ENCODE measurements around the gene SERTM1.
A peak's percentile ranks its signal among the peaks of the same experiment; 100 is the strongest.

Gene SERTM1

DNA sequence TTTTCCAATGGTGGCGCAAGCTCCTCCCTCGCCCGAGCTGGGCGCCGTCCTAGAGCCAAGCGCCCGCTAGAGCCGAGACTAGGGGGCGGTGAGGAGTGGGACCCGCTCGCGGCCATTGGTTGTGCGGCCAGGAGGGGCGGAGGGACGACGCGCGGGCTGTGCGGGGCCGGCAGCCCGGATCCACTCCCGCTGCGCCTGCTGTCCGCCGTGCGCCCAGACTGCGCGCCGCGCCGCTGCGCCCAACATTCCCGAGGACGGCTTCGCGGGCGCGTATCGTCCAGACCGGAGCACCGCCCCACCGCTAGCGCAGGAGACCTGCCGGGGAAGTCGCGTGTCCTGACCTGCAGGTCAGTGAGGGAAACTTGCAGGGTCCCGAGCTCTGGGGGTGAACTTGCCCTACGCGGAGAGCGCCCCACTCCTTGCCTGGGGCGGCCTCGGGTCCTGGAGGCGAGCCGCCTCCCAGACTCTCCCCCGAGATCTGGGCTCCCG, at the start of gene SERTM1:
Gene SERTM1, plus strand, starts transcription at position 183 of the 489 bp plus-strand sequence. CDS start 21,059 bp downstream, outside the sequence.
- DNase-seq: peak; percentile 50 to 79

DNA sequence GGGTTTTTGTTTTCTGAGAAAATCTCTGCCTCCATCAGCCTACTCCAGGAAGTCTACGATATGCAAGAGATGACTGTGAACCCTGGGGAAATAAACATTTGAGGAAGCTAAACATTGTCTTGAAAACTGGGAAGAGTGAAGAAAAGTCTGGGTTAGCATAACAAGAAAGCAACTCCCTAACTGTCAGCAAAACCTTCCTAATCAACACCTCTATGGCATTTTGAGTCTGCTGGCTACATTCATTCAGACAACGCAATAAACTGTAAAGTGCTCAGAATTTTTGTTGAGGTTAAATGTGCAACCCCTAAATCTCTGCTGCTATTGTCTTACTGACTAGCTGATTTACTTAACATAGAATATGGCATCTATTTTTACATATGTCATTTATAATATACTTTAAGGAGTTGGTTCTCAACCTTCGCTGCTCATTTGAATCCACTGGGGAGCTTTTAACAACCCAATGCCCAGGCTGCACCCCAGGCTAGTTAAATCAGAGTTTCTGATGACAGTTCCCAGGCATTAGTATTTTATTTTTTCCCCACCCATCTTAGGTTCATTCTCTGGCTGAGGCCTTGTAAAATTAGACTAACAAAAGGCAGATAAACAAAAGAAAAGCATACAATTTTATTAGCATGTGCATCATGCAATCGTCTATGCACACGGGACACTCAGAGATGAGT, 45.3 kb upstream of the SERTM1 start:
- no peak for DNase-seq

DNA sequence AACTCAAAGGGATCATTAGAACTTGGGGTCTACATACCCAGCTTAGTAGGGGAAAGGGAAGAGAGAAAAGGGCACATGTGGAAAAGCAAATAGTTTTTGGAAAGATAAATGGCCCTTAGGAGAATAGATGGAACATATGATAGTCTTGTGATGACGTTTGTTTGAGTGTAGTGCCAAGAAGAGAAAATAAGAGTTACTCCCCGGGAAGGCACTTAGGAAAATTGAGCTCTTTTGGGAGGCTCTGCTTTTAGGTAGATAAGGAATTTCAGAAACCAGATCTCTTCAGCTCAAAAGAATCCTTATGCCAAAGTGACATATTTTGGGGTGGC, 44.8 kb upstream of the SERTM1 start:
- no peak for DNase-seq

DNA sequence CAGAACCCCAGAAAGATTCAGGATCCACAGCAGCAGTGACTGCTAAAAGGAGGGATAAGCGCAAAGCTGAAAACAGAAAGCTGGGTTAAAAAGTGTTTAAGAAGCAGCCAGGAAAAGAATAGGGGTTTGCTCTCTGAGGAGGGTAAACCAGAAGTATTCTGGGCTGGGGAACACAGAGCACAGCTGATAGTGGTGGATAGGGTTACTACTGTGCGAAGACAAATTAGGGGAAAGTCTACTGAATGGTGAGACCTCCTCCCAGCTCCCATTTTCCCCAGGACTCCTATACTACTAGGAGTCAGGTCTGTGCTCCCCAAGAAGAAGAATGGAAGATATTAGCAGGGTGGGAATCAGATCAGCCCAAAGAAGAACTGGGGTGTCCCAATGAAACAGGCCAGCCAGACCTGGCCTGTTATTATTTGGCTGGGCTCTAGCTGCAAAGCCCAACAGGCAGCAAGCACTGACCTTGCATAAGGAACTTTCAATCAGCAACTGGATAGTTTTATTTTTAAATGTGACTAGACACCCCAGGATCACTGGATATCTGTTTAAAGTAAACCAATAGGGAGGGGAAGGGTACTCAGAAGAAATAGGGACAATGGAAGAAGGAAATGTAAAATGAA, 43.5 kb upstream of the SERTM1 start:
- no peak for DNase-seq

DNA sequence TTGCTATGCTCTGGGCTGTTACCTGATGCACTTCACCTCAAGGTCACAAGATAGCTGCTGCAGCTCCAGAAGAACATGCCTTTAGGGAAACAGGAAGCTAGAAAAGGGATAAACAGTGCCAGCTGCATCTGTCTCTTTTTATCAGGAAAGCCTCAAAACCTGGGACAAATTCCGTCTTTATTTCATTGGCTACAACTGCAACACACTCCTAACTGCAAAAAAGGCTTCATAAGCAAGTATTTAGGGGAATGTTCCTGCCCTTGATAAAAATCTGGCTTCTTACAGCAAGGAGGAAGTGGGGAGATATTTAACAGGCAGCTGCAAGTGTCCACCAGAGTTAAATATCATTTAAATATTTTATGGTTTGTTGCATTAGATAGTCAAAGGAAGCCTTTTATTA, 34.2 kb upstream of the SERTM1 start:
- DNase-seq: no peak

DNA sequence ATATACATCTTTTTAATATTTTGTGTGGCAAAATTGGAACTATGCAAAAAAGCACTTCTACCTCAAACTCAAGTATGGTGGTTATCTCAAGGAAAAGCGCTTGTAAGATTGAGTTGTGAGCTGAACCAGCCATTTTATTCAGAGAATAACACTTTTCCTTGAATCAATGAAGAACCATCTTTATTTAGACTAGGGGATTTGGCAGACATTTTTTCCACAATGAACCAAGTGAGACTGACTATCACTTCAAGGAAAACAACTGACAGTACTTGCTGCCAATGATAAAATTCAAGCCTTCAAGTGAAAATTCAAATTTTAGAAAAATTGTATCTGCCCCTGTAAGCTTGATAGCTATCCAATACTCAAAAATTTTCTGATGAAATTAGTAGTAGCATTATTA, 23.2 kb upstream of the SERTM1 start:
- no peak for DNase-seq

DNA sequence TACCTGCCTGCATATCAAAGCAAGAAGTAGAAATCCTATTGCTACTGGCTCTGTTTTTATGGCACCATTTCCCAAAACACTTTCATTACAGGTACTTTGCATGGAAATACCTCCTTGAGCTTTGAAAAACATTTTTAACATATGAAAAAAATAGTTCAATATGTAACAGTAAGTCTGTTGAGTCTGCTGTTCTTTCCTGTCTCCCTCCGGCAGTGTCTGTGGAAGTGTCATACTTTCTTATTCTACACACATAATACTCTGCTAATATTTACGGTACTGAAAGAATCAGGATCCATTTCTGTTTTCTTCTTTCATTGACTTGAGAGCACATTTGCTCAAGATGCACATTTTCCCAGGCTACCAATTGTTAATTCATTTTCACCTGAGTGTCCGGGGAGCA, 8.2 kb upstream of the SERTM1 start:
- no peak for DNase-seq

DNA sequence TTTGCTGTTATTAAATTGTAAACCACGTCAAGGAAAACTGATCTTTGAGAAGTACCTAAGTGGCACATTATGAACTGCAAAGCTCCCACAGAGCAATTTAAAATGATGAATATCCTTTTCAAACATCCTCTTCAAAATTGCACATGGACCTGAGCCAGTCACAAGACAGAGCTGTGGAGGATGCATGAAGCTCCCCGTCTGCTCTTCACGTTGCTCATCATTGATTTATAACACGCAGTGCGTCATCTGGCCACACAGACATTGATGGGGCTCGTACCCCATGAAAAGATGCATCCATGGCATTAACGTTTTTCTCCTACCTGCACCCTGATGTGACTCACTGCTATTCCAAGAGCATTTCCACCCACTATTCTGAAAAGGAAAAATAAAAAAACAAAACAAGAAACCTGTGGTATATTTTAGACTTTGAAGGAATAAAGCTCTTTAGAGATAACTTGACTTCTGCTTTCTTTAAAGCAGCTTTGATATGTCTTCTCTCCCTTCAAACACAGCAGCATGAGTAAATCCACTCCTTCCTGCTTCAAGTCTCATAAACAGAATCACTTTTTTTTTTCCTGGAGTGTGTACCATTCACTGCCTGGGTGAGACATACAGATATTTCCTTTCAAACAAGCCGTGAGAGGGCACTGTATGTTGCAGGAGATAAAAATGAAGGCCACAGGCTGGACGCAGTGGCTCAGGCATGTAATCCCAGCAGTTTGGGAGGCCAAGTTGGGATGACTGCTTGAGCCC, 7.2 kb upstream of the SERTM1 start:
- no peak for DNase-seq

DNA sequence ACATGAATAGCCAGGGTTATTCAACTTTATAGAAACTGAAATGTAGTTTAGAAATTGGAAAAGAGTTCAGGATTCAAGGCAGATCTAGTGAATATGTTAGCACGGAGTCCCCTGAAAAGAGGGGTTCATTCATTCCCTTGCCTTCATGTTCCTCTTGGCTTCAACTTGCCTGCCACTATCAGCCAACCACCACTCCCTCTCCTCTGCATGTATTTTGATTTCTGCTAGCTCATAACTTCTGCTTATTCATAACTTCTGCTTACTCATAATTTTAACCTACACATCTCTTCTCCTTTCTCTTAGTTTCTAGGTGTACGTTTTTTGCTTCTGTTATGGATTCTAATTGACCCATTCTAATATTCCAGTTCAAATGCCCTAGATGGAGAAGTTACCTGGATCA, 5.5 kb upstream of the SERTM1 start:
- no peak for DNase-seq

DNA sequence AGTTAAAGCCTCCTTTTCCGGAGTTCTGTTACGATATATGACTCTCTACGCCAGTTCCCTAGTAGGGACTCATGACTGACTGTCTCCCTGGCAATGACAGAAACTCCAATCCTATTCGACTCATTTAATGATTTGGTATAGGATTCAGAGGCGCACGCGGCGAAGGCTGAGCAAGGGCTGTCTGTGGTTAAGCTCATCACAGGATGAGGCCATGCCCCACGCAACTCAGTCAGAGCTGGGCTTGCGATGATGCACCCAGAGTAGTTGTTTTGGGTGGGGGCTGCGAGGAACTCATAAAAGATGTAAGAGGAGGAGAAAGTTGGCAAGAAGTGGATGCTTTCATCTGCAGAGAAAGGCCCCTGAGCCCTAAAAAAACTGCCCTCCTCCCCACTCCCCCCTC, 468 bp upstream of the SERTM1 start:
- DNase-seq: no peak

DNA sequence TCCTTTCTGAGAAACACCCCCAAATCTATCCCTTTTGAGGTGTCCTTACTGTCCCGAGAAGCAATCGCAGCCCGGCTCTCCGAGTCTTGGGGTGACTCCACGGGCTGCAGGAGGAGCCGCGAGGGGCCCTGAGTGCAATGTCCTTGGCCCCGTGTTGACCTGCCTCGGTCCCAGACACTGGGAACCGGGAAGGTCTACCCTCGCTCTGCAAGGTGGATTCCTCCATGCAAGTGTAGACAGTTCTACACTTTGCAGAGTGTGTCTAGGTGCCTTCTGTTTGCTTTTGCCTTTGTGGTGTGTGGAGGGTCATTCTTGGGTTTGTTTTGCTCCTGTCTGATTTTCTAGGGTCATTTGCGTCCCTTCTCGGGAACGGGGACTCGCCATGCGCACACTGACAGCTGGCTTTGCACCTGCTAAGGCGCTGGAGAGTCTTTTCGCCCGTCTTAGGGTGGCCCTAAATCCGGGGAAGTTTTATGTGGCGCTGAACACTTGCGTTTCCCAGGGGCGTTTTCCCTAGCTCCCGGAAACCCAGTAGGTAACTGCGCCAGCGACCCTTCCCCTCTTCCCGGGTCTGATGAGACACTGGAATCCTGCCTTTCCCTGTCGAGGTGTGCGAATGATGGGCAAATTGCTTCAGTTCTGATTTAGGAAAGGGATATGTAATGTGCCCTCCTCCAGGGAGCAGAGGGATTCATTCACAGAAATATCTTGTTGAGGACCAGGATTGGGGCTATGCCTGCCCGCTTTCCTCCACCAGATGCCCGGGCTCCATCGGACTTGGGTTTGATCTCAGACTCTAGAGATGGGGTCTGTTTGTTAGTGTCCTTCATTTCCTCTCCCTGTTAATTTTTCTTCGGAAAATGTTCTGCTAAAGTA, 755 bp downstream of the SERTM1 start:
- peak; percentile 12 to 54 for DNase-seq

DNA sequence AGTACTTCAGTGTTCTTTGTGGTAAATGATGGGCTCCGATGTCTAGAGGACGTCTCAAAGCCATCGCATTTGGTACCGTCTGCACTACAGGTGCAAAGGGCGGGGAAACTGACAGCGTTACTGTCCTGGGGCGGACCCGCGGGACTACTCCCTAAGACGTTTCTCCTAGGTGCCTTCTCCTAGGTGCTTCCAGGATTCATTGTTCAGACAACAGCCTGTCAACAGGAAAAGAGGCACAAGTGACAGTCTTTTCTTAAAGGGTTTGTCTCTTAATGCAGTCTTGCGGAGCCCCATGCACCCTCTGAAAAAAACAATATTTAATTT, 1.4 kb downstream of the SERTM1 start:
- no peak for DNase-seq

DNA sequence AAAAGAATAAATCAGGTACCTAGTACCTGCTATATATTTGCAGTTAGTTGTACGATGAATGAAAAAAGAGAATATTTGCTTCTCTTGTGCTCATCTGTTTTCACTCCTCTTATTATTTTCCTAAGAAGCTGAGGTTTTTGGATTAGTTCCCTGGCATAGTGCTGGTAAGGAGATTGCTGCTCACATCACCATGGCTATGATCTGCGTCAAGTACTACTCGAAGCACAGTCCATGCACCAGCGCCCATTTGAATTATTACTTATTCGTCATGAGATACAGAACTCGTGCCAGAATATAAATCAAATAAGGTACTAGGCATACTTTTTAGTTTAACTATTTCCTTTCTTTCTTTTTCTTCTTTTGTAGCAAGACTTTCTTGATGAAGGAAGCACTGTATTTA, 7.1 kb downstream of the SERTM1 start:
- peak in 1 of 2 experiments; percentile 8 for DNase-seq

DNA sequence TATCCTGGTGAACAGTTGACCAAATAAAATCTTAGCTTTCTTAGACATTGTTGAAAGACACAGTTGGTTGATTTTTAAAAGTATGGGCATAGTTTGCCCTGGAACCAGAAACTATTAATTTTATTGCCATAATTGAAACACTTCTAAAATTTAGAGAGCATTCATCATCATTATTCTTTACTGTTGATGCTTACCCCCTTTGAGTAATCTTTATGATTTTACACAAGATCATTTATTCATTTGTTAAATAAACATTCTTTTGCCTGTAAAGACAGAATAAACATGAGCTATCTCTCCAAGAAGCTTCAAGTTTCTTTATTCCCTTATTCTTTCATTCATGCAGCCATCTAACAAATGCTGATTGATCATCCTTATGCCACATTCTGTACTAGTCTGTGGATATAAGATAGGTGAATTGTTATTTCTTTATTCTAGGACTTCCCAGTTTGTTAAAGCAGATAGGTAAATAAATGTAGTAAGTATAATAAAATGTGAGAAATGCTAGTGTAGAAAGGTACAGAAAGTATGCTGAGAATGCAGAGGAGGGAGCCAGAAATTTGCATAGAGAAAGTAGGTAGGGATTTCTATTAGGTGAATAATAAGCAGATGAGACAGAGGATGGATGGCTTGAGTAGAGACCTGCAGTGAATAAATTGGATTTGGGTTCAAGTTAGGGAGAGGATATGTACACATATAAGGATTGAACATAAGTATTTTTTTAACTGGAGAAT, 8.2 kb downstream of the SERTM1 start:
- no peak for DNase-seq

DNA sequence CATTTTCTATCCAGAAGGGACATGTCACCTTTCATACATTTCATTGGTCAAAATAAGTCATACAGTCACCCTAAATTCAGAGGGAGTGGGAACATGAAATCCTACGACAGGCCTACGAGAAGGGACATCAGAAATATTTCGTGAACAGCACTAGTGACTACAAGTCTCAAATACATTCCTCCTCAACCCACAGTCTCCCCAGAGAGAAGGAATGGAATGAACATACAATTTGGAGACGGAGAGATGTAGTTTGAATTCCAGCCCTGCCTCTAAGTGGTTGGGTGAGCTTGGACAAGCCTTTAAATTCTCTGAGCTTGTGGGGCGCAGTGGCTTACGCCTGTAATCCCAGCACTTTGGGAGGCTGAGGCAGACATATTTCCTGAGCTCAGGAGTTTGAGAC, 9.9 kb downstream of the SERTM1 start:
- DNase-seq: no peak

DNA sequence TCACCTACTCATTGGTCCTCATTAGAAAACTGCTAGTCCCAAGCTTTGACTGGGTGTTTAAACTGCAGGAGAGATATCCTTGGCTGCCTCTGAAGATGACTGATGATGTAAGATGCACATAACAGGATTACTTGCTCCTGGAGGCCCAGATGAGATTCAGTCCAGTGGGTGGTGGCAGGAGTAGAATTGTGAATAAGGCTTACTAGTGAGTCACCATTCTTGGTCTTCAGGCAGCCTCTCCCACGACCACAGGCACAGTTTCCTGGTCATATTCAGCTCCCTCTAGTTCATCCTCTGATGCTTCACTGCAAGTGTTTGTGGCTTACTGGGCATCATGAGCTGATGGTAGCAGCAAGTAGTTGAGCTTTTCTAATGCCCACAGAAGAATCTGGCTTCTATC, 12.1 kb downstream of the SERTM1 start:
- DNase-seq: no peak

DNA sequence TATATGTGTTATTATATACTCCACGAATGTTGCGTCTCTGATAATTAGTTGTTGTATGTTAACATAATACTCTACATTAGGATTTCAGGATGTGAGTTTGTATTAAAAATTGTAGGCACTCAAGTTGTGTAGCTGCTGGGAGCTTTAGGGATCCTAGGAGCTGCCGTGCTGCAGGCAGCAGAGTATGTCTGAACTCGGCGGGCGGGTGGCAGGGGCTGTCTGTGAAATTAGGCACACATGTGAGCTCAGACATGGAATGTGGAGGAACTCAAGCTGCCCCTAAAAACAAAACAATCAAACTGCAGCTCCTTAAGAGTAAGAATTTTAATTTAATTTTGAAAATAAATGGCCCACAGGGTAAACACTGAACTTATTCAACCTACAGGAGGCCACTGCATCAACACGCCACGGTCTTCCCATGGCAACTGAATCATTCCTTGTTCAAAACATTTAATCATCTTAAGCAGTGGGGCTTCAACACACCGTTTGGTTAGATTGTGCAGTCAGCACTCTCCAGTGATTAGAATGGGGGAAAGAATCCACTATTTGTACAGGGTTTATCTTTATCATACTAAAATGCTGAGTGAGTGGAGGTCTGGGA, 22.7 kb downstream of the SERTM1 start:
- DNase-seq: no peak

DNA sequence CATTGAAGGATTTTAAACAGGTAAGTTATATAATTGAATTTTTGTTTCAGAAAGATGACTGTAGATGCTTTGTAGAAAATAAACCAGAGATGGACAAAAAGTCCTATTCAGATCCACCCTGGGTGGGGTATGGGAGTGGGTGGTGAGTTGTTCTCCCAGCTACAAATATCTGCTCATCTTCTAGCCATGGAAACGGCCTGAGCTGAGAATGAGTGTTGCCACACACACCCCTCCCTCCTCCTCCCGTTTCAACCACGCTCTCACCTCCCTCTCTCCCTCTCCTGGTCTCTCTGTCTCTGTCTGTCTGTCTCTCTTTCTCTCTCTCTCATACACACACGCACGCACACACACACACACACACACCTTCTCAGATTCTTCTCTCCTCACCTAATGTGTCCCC, 26.4 kb downstream of the SERTM1 start:
- no peak for DNase-seq

DNA sequence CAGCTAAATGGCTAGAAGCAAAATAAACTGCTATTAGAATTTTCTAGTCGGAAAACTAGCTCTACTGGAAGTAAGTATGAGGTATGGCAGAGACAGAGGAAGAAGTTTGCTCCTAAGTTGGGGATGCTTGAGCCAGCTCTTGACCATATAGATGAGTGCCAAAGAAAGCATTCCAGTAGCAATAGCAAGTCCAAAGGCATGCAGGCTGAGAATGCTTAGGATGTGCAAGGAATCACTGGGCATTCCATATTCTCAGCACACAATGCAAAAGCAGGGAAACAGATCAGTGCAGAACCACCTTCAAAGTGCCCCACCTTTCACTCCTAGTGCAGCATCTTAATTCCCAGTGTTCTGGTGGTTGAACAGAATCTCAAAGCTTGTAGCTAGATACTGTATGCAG, 32.9 kb downstream of the SERTM1 start:
- no peak for DNase-seq

DNA sequence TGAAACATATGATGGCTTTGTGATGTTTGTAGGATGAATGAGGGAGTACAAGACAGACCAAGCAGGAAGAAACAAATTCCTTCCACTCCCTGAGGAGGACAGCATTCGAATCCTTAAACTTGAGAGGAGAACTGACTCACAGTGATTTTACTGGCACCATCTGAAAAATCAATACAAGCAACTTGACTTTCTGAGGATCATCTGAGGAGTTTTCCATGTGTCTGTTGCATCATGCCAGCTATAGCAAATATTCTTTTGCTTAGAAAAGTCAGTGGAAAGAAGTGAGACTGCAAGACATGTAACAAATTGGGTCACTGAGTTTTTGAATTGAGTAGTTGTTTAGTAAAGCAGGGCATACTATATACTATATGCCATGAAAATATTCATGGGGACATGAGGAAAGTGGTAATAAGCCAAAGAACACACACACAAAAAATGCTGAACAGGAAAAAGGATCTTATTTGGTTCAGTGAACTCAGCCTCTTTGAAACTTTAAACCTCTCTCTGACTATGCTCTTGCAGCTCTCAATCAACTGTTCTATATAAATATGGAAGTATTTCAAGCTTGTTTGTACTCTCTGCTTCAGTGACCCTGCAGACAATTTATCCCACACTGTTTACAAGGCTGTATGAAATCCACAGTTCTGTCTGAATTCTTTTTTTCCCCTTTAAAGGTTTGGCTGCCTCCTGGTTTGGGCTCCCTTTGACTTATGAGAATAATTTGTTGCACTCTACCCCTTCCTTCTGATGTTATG, 35.5 kb downstream of the SERTM1 start:
- DNase-seq: no peak

DNA sequence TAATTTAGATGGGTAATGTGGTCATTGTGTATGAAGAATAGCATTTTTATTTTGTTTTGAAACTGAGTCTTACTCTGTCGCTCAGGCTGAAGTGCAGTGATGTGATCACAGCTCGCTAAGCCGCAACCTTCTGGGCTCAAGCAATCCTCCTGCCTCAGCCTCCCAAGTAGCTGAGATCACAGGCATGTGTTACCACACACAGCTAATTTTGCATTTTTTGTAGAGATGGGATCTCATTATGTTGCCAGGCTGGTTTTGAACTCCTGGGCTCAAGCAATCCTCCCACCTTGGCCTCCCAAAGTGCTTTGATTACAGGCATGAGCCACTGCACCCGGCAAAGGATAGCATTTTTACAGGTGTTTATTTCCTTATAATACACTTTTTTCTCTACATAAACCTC, 36.6 kb downstream of the SERTM1 start:
- DNase-seq: no peak

Measured in NCI-H524 (cell line).